HG03095 (cell line): Measurements from ENCODE around the gene FAM151B.
"Not testable (repeated sequence)": the region's sequence is repeated elsewhere in the genome, so short reads cannot be mapped to it uniquely, and the experiment has no call there.

Experiments
- ATAC-seq: cut with Tn5 transposase; IDR thresholded peaks from one replicate; pipeline ENCODE4 v1.9.1; 2021; ENCODE audit warnings: moderate library complexity; ENCODE audit not compliant: unreplicated experiment

Gene FAM151B, protein sequence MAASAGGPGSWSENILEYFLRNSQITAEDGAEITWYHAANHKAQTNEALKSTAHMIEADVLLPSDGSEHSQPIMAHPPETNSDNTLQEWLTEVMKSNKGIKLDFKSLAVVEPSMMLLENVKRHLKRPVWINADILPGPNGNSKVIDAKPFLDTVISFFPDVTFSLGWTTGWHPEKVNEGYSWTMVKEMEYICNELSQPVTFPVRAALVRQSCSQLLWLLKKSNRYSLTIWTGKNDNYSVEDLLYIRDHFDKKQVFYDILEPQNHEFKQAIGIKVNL

DNA sequence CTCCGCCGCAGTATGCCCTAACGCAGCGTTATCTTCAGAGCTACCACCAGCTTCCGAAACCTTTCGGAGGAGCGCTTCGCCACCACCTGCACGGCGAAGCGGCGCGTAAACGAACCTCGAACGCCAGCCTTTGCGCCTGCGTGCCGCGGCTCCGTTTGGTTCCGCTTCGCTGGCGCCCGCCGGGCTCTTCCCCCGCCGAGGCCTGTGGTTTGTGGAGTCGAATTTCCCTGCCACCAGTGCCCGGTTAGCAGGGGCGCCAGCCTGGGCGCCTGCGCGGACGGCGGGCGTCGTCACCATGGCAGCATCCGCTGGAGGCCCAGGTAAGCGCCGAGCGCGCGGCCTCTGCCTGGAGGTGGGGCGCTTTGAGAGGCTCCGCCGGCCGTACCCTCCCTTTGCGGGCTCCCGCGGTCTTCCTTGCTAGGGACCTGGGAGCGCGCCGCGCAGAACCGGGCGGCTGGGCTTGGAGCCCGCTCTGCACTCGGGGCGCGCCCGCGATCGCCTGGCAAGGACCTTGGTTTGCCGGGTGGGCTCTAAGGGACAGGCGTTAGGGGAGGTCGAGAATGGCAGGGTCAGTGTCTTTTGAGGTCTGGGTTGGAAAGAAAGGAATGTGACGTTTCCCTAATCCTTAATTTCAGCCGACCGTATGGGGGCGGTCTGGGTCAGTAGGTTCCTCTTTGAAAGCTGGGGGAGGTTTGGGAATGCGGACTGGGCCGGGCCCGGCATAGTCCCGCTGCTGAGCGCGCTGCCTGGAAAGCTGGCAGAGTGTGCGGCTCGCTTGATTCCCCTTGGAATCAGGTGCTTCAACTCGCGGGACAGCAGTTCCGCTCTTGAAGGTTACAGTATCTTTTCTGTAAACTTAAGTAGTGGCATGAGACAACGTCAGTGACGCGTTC, at the start of gene FAM151B:
TSS of gene FAM151B (plus strand) at position 272 of the 893 bp plus-strand sequence. CDS start at position 296, 24 bp downstream.
- peak; percentile 78 for ATAC-seq

DNA sequence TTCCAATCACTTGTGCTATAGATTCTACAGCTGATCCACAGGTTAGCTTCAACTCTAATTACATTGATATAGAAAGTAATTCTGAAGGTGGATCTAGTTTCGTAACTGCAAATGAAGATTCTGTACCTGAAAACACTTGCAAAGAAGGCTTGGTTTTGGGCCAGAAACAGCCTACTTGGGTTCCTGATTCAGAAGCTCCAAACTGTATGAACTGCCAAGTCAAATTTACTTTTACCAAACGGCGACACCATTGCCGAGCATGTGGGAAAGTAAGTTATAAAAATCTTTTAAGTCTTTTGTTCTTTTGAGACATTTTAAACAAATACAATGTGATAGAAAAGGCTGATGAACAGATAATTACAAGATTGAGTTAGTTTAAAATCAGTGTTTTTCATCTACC, 49.2 kb upstream of the FAM151B start:
- ATAC-seq: no peak

DNA sequence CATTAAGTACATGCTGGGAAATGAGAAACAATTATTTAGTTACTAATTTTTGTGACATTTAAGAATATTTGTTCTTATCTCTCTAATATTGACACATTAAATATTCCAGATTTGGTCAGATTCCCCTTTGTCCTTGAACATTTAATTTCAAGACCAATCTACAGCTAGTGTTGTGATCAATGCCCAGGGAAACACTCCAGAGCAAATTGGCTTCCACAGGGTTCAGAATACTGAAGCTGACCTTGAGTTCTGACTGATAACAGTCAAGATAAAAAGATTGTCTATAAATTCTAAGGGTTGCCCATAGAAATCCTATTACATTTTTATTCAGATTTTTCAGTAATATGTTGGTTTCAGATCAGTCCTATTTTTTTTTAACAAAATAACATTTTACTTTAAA, 48.7 kb upstream of the FAM151B start:
- ATAC-seq: no peak

DNA sequence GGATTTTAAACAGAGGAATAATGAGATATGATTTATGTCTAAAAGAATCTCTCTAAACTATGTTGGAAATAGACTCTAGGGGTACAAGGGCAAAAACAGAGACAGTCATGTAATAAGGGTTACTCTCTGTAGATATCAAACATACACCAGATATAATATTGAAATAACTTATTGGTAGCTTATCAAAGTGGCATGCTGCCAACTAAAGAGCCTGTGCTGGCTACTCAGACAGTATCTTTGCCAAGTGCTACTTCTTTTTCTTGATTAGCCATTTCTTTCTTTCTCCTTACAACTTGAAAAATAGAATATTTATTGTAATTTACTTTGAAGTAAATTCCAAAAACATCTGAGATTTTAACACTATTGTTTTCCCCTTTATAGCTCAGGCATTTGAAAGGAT, 45.2 kb upstream of the FAM151B start:
- no peak for ATAC-seq

DNA sequence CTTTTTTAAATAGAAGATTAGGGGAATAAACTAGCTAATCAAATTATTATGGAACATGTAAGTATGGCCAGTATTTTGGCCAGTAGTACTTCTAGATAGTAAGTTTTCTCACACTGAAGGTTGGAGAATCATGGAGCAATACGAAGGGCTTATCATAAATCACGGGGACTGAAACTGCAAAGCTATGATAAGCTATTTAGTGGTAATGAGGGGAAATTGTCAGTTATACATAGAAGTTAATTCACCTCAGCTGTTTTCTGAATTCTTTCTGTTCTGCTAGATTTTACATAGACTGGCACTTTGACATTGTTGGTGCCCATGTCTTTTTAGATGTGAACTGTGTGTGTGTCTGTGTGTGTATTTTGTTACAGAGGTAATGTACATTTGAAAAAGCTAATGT, 34.5 kb upstream of the FAM151B start:
- ATAC-seq: no peak

DNA sequence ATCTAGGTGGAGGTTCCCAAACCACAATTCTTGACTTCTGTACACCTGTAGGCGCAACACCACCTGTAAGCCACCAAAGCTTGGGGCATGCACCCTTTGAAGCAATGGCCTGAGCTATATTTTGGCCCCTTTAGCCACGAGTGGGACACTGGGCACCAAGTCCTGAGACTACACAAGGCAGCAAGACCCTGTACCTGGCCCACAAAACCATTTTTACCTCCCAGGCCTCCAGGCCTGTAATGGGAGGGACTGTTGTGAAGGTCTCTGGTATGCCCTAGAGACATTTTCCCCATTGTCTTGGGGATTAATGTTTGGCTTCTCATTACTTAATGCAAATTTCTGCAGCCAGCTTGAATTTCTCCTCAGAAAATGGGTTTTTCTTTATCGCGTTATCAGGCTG, 24.6 kb upstream of the FAM151B start:
- no peak for ATAC-seq

DNA sequence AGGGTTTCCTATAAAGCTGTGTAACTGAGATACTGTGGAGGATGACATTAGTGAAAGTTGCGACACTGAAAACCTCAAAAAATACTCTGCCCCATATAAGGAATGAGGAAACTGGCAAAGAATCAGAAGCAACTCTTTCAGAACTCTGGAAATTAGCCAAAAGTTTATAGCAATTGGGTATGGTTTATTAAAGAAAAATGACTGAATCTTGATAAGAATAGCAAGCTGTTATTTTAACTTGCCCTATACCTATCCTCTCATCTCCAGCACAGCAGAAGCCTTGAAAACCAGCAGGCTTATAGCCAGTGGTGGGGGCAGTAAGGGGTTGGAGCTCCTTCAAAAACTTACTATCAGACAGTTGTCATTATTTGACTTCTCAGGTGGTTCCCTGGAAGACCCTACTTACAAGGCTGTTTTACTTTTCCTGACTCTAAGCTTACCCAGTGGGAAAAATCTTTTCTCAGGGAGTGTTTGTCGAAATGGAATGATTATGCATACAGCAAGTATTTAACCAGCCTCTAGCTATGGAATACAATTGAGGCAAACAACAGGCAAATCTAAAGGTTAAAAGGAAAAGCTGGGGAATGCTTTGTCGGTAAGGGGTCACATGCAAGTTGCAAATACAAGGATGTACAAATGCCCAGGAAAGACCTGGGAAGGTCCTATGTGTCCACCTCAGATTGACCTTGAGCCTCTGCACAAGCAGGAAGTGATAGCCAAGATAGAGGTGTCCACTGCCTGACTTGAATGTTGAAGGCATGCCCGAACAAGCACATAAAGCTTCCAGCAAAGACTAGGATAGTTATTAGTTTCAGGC, 21.0 kb upstream of the FAM151B start:
- no peak for ATAC-seq

DNA sequence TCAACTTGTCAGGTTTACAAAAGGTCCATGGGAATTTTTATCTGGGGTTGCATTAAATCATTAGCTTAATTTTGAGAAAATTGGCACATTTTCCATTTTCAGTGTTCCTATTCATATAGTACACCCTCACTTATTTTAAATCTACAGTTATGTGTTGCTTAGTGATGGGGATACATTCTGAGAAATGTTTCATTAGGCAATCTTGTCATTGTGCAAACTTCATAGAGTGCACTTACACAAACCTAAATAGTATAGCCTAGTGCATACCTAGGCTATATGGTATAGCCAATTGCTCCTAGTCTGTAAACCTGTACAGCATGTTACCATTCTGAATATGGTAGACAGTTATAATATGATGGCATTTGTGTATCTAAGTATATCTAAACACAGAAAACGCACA, 19.8 kb upstream of the FAM151B start:
- no peak for ATAC-seq

DNA sequence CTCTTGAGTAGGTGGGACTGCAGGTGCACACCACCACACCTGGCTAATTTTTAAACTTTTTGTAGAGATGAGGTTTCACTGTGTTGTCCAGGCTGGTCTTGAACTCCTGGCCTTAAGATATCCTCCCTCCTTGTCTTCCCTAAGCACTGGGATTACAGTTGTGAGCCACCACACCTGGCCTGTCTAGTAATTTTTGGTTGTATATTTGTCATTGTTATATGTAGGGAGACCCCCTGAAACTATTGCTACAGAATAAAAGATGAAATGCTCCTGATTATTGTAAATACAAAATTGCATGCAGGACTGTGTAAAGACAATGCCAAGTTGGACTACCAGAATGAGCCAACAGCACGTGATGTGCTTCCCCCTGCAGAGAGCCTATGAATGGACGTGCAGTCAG, 17.3 kb upstream of the FAM151B start:
- ATAC-seq: not testable (repeated sequence)

DNA sequence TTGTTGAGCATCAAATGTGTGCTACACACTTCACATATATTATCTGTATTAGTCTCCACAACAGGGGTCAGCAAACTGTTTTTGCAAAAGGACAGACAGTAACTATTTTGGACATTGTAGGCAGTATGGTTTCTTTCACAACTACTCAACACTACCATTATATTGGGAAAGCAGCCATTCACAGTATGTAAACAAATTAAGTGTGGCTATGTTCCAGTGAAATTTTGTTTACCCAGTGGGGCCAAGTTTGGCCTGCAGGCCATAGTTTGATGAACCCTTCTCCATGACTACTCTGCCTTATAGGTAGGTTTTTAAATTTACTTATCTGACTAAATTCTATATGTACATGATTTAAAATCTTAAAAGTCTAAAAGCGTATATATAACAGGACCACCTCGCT, 13.0 kb upstream of the FAM151B start:
- ATAC-seq: no peak

DNA sequence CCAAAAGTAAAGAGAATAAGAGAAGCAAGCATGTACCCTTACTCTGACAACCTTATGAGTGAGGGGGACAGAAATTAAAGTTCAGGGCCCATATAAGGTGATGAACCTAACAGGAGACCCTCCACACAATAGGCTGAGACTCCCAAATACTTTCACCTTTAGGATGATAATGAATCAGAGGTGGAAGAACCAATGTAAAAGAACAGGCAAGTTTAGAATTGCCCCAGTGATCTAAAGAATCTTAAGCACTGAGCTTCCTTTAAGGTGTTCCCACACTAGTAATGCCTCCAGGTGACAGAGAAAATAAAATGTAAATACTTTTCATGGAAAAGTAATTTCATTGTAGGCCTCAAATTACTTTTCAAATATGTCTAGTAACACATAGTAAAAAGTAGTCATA, 8.2 kb upstream of the FAM151B start:
- ATAC-seq: no peak

DNA sequence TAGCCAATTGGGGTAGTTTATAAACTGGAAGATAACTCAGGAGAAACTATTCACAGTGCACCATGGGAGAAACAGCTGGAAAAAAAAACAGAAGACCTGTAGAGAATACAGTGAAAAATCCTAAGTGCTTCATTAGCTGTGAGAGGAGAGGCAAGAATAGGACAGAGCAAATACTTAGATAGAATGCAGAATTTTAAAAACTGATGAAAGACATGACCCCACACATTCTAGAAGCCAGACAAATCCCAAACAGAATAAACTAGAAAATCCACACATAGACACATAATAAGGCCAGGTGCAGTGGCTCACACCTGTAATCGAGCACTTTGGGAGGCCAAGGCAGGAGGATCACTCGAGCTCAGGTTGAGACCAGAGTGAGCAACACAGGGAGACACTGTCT, 7.5 kb upstream of the FAM151B start:
- no peak for ATAC-seq

DNA sequence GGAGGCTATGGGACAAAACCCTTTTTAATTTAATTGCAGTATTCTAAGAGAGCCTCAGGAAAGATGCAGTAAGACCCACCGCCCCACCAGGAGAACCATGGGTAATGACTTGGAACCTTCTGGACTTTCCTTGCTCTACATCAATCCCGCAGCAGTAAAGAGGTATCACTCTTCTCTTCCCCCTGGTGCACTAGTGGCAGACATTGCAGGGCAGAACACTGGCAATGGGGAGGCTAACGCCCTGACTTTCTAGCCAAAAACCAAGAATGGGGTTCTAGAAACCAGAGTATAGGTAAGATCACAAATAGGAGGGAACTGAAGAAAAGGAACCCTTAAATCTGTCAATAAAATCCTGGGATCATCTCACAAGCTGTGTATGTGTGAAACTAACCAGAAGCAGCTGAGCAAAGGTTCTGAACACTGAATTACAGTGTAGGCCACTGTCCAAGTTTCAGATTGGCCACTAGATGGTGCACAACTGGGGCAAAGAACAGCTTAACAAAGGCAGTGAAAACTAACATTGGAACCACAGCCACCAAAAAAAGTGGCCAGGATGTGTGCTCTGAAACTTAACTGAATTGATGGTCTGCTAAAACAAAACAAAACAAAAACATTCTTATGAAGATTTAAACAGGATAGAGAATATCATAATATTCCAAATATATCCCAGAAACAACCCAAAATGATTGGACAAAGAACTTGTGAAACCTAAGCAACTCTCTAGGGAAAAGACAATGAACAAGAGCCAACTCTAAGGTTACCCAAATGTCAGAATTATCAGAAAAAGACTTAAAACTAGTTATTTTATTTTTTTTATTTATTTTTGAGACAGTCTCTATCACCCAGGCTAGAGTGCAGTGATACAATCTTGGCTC, 6.6 kb upstream of the FAM151B start:
- peak; percentile 63 for ATAC-seq

DNA sequence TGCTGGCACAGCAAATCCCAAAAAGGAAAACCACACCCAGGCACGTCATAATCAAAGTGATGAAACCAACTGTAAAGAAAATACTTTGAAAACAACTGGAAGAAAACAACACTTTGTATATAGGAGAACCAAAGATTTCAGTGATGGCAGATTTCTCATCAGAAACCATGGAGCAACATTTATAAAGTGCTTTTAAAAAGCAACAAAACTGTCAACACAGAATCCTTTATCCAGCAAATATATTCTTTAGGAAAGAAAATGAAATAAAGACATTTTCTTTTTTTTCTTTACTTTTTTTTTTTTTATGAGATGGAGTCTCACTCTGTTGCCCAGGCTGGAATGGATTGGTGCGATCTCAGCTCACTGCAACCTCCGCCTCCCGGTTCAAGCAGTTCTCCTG, 5.3 kb upstream of the FAM151B start:
- no peak for ATAC-seq

DNA sequence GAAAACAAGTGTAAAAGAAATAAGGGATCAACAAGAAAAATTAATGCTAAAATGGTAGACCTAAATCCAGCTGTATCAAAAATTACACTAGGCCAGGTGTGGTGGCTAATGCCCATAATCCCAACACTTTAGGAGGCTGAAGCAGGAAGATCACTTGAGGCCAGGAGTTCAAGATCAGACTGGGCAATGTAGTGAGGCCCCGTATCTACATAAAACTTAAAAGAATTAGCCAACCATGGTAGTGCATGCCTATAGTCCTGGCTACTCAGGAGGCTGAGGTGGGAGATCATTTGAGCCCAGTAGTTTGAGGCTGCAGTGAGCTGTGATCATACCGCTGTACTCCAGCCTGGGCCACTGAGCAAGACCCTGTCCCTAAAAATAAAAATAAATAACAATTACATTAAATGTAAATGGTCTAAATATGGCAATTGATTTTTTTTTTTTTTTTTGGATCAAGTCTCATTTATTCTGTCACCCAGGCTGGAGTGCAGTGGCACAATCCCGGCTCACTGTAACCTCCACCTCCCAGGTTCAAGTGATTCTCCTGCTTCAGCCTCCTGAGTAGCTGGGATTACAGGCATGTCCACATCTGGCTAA, 4.2 kb upstream of the FAM151B start:
- no peak for ATAC-seq

DNA sequence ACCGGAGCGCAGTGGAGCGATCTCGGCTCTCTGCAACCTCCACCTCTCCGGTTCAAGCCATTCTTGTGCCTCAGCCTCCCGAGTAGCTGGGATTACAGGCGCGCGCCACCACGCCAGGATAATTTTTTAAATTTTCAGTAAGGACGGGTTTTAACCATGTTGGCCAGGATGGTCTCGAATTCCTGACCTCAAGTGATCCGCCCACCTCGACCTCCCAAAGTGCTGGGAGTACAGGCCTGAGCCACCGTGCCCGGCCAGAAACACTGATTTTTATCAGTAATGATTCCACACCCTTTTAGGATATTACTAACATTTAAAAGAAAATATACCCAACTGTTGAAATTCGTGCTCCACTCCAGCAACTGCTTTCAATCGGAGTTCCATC, 464 bp upstream of the FAM151B start:
- ATAC-seq: no peak

DNA sequence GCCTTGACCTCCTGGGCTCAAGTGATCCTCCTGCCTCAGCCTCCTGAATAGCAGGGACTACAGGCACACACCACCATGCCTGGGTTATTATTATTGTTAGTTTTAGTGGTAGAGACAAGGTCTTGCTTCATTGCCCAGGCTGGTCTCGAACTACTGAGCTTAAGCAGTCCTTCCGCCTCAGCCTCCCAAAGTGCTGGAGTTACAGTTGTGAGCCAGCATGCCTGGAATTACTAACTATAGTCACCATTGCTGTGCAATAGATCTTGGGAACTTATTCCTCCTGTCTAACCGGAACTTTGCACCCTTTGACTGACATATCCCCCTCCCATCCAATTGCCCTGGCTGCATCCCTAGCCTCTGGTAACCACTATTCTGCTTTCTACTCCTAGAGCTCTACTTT, 3.4 kb downstream of the FAM151B start:
- no peak for ATAC-seq

DNA sequence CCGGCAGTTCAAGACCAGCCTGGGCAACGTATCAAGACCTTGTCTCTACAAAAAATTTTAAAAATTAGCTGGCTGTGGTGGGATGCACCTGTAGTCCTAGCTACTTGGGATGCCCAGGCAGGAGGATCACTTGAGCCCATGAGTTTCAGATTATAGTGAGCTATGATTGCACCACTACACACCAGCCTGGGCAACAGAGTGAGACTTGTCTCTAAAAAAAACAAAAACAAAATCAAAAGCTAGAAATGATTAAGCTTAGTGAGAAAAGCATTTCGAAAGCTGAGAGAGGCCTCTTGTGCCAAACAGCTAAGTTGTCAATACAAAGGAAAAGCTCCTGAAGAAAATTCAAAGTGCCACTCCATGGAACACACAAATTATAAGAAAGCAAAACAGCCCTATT, 4.8 kb downstream of the FAM151B start:
- ATAC-seq: no peak

DNA sequence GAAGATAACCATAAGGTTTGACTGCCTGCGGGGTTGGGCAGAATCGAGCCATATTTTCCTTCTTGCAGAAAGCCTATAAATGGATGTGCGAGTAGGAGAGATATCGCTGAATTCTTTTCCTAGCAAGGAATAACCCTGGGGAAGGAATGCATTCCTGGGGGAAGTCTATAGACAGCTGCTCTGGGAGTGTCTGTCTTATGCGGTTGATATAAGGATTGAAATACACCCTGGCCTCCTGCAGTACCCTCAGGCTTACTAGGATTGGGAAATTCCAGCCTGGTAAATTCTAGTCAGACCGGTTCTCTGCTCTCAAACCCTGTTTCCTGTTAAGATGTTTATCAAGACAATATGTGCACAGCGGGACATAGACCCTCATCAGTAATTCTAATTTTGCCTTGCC, 5.5 kb downstream of the FAM151B start:
- ATAC-seq: not testable (repeated sequence)

DNA sequence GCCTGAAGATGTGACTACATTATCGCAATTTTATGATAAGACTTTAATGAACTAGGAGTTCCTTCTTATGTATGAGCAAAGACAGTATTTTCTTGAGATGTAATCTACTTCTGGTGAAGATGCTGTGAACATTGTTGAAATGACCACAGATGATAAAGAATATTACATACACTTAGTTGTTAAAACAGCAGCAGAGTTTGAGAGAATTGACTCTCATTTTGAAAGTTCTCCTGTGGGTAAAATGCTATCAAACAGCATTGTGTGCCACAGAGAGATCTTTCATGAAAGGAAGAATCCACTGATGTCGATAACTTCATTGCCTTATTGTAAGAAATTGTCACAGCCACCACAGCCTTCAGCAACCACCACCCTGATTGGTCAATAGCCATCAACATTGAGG, 8.0 kb downstream of the FAM151B start:
- no peak for ATAC-seq
